HG02678 (cell line): ENCODE results near the gene ORM2.

Source experiments
- ATAC-seq: cut with Tn5 transposase; IDR thresholded peaks from one replicate; pipeline ENCODE4 v1.9.1; 2021; ENCODE audit warnings: mild to moderate bottlenecking, moderate library complexity; ENCODE audit not compliant: unreplicated experiment

The ORM2 gene

GRCh38 chr9:114291886-114292590 lies 37.6 kb upstream of the ORM2 start:
- no peak for ATAC-seq

GRCh38 chr9:114294664-114295063 lies 35.0 kb upstream of the ORM2 start:
- ATAC-seq, result no peak

GRCh38 chr9:114296338-114296737 lies 33.3 kb upstream of the ORM2 start:
- ATAC-seq, result no peak

GRCh38 chr9:114299286-114300152 lies 30.1 kb upstream of the ORM2 start:
- no peak for ATAC-seq

GRCh38 chr9:114300153-114300845 lies 29.4 kb upstream of the ORM2 start:
- ATAC-seq, result no peak

GRCh38 chr9:114300846-114301797 lies 28.5 kb upstream of the ORM2 start:
- no peak for ATAC-seq

- ATAC-seq, result no peak
Measured at GRCh38 chr9:114301798-114302565, 27.7 kb upstream of the ORM2 start.

GRCh38 chr9:114302727-114303126 lies 26.9 kb upstream of the ORM2 start:
- no peak for ATAC-seq

GRCh38 chr9:114303571-114303970 lies 26.1 kb upstream of the ORM2 start:
- ATAC-seq, result no peak

GRCh38 chr9:114303977-114304376 lies 25.7 kb upstream of the ORM2 start:
- no peak for ATAC-seq

GRCh38 chr9:114304416-114305188 lies 25.1 kb upstream of the ORM2 start:
- ATAC-seq, result no peak

- ATAC-seq, result no peak
Measured at GRCh38 chr9:114307899-114308267, 21.8 kb upstream of the ORM2 start.

GRCh38 chr9:114308361-114308950 lies 21.2 kb upstream of the ORM2 start:
- ATAC-seq, result no peak

- no peak for ATAC-seq
Measured at GRCh38 chr9:114309096-114309495, 20.6 kb upstream of the ORM2 start.

GRCh38 chr9:114310471-114311450 lies 18.9 kb upstream of the ORM2 start:
- ATAC-seq, result no peak

- no peak for ATAC-seq
Measured at GRCh38 chr9:114311571-114312512, 17.8 kb upstream of the ORM2 start.
